ENCODE results near the gene POU2AF1.
A peak's percentile ranks its signal among the peaks of the same experiment; 100 is the strongest.
"Not testable (repeated sequence)": the region's sequence is repeated elsewhere in the genome, so short reads cannot be mapped to it uniquely, and the experiment has no call there.

POU2AF1 gene

GRCh38 chr11:111344032-111344431 lies 35.0 kb downstream of the POU2AF1 start:
- no peak for DNase-seq

- no peak for DNase-seq
Observed at GRCh38 chr11:111342329-111342728, 36.7 kb downstream of the POU2AF1 start.

GRCh38 chr11:111339758-111340388 lies 39.2 kb downstream of the POU2AF1 start:
- DNase-seq, result no peak

- DNase-seq, result no peak
Observed at GRCh38 chr11:111336582-111337256, 42.4 kb downstream of the POU2AF1 start.

- no peak for DNase-seq
Observed at GRCh38 chr11:111336062-111336461, 43.0 kb downstream of the POU2AF1 start.

GRCh38 chr11:111335549-111335948 lies 43.5 kb downstream of the POU2AF1 start:
- DNase-seq, result no peak

GRCh38 chr11:111334532-111335502 lies 44.3 kb downstream of the POU2AF1 start:
- no peak for DNase-seq

- no peak for DNase-seq
Observed at GRCh38 chr11:111331711-111332479, 47.2 kb downstream of the POU2AF1 start.

GRCh38 chr11:111330234-111330893 lies 48.7 kb downstream of the POU2AF1 start:
- DNase-seq, result no peak

GRCh38 chr11:111329306-111330204 lies 49.5 kb downstream of the POU2AF1 start:
- DNase-seq, result peak in 7 of 14 donors; percentile 2 to 49 (median 37)

- DNase-seq, result peak in 8 of 14 donors; percentile 6 to 99 (median 48)
Observed at GRCh38 chr11:111327908-111328624, 51.0 kb downstream of the POU2AF1 start.

- no peak for DNase-seq
Observed at GRCh38 chr11:111326824-111327223, 52.3 kb downstream of the POU2AF1 start.

GRCh38 chr11:111325259-111325658 lies 53.8 kb downstream of the POU2AF1 start:
- no peak for DNase-seq

GRCh38 chr11:111324277-111324720 lies 54.8 kb downstream of the POU2AF1 start:
- DNase-seq, result peak in 1 of 14 donors; percentile 25

- DNase-seq, result no peak
Observed at GRCh38 chr11:111322534-111322933, 56.5 kb downstream of the POU2AF1 start.

- DNase-seq, result no peak
Observed at GRCh38 chr11:111320728-111321568, 58.1 kb downstream of the POU2AF1 start.

- not testable (repeated sequence) for DNase-seq
Observed at GRCh38 chr11:111320199-111320598, 58.9 kb downstream of the POU2AF1 start.

GRCh38 chr11:111319296-111319695 lies 59.8 kb downstream of the POU2AF1 start:
- no peak for DNase-seq

- no peak for DNase-seq
Observed at GRCh38 chr11:111312076-111312475, 67.0 kb downstream of the POU2AF1 start.

Data from C1 segment of cervical spinal cord (tissue), 14 donors.